ENCODE measurements around the gene GRHL1.
A peak's percentile ranks its signal among the peaks of the same experiment; 100 is the strongest.
"Not testable (repeated sequence)": the region's sequence is repeated elsewhere in the genome, so short reads cannot be mapped to it uniquely, and the experiment has no call there.

GRHL1 gene

DNA sequence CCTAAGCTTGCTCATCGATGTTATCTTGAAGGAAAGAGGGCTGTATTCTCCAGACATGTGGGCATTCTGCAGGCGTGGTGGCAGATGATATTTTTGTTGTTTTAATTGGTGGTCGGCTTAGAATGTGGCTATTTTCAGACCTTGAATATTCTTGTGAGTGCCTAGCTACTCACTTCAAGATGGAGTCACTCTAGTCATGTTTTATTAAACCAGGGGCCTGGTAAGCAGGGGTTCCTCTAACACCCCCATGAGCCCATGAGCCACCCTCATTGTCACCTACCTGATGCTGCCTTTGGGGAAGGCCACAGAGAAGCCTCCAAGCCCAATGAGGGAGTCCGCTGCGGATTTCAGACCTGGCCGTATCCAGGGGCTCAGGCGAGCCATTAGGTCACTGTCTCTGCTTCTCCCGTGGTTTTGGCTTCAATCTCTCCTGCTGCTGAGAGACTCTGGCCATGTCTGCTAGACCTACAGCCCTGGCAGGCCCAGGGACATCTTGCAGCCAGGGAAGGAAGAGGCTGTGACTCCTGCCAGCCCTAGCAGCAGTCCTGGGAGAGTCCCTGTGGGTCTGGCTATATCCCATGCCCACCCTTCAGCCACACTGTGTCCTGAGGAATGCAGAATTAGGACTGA is 75.6 kb downstream of the GRHL1 start:
- no peak for DNase-seq (ENCODE audit: low spot score)

DNA sequence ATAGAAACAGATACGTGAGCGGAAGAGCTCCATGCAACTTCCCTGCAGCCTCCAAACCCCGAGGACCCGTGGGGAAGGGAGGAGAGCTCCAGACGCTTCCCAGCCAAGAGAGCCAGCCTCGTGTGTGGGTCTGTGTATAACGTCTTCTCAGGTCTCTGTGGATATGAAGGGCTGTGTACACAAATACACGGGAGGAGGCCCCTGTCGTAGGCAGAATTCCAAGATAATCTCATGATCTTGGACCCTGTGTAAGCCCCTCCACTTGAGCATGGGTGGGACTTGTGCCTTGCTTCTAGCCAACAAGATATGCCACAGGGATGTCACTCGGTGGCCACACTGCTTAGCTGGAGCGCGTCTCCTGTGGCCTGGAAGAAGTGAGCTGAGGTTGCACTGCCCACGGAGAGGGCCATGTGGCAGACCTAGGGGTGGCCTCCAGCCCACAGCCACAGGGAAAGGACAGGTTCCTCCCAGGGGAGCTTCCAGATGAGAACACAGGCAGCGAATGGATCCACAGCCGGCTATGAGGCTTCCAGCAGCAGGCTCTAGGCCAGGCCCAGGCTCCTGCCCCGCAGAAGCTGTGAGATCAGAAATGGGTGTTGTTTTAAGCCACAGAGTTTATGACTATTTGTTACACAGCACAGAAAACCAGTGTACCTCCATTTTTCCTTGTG is 76.3 kb downstream of the GRHL1 start:
- no peak for DNase-seq (ENCODE audit: low spot score)

DNA sequence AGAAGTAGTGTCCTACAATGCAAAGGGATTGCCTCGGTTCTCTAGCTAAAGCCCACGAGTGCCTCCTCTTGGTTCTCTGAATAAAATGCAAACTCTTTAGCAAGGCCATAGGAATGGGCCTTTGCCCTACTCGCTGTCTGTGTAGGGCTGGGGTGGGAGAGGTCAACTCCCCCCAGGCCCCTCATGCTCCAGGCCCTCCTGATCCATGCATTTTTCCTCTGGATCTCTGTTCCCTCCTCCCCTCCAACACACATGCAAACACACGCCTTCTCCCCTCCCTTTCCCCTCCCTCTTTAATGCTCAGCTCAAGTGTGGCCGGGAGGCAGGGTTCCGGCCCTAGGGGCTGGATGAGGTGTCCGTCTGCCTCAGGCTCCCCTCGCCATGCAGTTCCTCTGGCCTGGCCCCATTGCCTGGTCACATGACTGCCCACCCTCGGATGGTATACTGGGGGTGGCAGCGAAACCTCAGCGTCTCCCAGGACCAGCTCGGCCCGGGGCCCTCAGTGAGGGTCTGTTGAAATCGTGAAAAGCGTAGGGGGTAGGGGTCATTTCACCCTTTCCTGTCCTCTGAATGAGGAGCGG is 77.0 kb downstream of the GRHL1 start:
- no peak for DNase-seq (ENCODE audit: low spot score)

DNA sequence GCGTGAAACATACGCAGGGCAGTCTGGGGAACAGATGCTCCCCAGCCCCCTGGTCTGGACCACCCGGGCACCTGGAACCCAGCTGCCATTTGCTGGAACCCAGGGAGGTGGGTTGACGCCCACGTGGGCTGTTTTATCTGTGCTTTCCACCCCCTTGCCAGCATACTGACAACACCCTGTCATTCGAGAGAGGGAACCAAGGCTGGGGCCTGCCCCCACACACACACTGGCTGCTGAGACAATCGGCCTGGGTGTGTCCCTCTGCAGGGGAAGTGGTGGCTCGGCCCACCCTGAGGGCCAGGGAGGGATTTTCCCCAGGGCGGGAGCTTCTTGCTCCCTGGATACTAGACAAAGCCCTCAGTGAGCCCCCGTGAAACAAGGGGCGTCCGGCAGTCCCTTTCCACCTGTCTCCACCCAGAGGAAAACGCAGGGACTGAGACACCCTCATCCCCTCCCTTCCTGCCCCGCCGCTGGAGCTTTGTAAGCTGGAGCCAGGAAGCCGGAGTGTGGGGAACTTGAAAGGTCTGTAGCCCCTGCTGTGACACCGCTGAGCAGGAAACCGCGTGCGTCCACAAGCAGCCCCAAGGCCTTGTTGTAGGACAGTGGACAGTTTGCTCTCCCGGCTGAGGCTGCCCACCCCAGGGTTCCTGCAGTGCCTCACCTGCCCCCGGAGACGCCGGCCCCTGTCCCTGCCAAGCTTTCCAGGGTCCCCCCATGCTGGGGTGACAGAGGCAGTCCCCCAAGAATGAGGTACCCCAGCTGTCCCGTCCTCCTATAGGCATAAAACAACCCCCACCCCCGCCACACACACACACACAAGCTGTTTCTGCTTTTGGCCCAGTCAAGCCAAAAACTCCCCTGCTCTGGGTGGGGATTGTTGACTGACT is 77.7 kb downstream of the GRHL1 start:
- no peak for DNase-seq (ENCODE audit: low spot score)

DNA sequence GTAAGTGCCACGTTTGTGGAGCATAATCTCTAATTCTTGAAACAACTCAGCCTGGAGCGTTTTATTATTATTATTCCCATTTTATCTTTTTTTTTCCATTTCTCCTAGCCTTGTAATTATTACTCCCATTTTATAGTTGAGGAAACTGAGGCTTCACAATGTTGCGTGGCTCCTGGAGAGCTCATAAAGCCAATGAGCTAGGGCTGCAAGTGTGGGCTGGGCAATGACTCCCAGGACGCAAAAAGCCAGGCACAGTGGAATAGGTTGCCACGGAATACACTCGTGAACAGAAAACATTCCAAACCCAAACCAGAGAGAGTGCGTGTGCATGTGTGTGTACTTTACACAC is 78.4 kb downstream of the GRHL1 start:
- DNase-seq (ENCODE audit: low spot score): no peak

DNA sequence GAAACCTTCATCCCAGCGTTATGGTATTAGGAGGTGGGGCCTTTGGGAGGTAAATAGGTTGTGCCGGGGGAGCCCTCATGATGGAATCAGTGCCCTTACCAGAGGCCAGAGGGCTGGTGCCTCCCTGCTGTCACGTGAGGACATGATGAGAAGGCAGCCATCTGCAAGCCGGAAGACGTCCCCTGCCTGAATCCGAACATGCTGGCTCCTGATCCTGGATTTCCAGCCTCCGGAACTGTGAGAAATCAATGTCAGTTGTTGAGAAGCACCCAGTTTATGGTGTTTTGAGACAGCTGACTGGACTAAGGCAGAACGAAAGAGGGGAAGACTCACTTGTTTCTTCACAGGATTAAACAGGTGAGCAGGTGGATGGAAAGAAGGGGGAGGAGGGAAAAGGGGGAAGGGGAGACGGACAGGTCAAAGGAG is 78.8 kb downstream of the GRHL1 start:
- no peak for DNase-seq (ENCODE audit: low spot score)

DNA sequence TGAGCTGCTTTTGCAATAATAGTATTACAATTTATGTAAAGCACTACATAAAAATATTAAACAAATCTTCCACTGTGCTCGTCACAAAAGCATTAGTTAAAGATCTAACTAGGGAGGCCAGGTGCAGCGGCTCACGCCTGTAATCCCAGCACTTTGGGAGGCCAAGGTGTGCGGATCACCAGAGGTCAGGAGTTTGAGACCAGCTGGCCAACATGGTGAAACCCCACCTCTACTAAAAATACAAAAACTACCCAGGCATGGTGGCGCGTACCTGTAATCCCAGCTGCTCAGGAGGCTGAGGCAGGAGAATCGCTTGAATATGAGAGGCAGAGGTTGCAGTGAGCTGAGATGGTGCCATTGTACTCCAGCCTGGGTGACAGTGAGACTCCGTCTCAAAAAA is 79.3 kb downstream of the GRHL1 start:
- not testable (repeated sequence) for DNase-seq (ENCODE audit: low spot score)

DNA sequence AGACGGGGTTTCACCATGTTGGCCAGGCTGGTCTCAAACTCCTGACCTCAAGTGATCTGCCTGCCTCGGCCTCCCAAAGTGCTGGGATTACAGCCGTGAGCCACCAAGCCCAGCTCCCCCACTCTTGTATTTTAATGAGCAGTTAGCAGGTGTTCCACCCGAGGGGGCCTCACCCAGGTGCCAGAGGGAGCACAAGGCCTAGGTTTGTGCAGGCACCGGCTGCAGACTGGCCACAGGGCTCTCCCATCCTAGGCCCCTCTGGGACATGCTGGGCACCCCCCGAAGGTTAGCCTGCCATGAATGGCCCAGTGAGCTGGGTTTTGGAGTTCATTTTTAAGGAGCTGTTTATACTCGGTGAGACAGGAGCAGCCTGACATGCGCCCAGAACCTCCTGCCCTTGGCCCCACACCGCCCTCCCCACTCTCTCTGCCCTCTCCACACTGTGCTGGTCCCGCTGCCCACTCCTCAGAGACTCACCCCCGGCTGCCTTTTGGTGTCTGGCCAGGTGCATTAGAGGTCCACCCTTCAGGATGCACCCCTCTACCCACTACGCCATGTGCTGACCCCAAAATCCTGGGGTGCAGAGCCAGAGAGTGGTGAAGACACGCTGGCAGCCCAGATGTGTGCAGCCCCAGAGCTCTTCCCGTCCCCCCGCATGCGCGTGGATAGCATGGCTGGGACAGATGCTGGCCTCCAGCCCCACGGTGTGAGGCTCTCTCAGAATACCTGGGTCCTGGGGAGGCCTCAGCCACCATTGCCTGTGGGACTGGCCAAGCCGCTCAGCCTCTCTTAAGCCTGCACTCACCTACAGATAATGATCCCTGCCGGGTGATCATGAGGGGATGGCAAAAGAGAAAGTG is 80.6 kb downstream of the GRHL1 start:
- no peak for DNase-seq (ENCODE audit: low spot score)

DNA sequence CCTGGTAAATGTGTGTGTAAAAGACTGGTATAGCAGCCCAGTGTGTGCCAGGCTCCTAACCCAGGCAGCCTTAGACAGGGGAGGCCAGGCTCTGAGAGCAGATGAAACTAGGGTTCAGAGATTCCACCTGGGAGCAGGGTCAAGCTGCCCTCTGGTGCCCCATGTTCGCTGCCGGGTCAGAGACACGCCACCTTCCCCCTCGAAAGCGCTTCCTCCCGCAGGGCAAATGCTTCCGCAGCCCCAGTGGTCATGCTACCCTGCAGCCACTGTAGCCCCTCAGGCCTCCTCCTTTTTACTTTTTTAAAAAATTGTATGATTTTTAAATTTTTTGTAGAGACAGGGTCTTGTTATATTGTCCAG is 81.2 kb downstream of the GRHL1 start:
- no peak for DNase-seq (ENCODE audit: low spot score)

DNA sequence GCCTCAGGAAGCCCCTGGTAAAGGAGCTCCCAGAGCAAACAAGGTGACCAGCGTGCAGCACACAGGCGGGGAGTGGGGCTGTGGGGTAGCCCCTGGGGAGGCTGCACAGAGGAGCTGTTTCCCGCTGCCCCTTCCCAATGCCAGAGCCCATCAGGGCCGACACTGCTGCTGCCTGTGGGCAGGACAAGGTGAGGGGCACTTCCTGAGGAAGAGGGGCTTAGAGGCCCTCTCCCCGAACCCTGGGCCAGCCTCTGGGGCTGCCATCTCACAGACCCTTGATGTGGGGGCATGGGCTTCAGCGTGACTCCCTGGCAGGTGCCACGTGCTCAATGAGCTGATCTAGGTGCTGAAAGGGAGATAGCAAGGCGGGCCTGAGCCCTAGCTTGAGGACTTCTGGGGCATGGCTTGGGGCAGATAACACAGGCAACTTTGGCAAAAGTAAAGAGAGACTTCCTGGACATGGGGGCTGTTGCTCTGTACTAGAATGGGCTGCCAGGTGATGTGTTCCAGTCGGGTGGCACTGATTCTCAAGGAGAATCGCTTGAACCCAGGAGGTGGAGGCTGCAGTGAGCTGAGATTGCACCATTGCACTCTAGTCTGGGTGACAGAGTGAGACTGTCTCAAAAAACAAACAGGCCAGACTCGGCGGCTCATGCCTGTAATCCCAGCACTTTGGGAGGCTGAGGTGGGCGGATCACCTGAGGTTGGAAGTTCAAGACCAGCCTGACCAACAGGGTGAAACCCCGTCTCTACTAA is 81.9 kb downstream of the GRHL1 start:
- DNase-seq (ENCODE audit: low spot score): no peak

DNA sequence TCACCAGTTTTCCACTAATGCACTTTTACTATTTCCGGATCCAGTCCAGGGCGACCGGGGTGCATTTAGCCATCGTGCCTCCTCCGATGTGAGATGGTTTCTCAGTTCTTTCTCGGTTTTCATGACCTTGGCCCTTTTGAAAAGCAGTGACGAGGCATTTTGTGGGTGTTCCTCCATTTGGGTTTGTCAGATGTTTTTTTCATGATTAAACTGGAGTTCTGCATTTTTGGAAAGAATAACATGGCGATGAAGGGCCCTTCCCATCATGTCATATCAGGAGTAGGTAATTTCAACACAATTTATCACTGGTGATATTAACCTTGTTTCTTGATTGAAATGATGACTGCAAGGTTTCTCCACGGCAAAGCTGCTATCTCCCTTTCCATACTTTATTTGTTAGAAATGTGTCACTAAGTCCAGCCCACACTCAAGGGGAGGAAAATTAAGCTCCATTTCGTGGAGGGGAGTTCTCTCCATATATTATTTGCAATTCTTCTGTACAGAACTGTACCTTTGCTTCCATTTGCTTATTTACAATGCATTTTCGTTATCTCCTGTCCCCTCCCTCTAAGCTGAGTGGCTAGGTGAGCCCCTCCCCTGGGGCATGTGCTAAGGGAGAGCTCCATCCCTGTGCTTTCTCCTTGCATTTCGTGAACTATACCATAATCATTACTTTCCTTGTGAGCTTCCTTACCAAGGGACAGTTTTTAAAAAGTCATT is 83.0 kb downstream of the GRHL1 start:
- no peak for DNase-seq (ENCODE audit: low spot score)

DNA sequence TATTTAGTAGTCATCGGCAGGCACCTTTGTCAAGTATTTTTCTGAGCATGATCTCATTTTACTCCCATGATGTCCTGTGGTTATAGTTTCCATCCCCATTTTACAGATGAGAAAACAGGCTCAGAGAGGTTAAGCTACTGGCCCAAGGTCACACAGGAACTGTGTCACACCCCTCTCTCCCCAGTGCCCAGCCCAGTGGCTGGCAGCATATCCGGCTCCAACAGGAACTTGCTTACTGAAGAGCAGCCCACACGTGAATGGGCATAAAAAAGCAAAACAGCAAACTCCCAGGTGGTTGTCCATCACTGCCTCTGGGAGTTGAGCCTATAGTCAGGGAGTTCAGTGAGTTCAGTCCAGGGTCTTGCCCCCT is 83.5 kb downstream of the GRHL1 start:
- DNase-seq (ENCODE audit: low spot score): no peak

DNA sequence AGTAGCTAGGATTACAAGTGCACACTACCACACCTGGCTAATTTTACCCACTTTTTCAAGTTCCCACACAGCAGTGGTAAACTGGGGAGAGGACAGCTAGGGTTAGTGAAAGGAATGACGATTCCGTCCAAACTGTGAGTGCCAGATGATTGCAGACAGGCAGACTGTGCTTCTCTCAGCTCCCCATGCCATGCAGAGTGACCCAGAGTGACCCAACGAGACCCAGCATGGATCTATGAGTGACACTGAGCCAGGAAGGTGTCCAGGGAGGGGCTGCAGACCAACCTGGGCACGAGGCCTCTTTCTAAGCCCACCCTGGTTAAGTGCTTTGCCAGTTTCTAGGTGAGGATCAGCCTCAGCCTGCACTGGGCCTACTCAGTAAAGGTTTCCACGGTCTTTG is 84.1 kb downstream of the GRHL1 start:
- no peak for DNase-seq (ENCODE audit: low spot score)

DNA sequence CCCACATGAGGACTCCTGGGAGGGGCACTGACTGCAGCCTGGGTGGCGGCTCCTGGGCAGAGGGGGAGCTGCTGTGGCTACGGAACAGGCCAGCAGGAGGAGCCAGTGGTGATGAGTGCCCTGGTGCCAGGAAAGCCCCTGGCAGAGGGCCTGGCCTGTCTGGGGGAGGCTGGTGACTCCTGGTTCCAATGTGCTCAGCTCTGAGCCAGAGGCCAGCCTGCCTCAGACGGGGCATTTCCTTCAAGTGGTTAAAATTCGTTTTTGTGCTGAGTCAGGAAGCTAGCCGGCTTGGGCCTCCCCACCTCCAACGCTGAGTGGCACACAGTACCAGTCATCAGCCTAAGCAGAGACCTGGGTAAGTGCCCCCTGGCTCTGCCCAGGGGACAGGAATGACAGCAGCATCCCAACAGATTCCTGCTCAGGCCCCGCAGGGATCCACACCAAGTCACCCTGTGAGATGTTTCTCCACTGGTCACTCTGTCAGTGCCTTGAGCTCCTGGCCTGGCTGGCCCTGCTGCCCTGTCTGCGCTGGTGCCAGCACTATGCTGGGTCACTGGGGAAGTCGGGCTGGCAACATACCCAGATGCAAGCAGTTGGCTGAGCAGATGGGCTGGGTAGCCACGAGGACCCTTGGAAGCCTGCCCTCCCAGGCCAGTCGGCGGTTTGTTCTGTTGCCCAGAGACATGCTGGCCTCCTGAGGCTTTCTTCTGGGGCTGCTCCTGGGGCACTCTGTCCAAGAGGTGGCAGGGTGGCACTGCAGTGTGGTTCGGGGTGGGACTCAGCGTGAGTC is 84.8 kb downstream of the GRHL1 start:
- DNase-seq (ENCODE audit: low spot score): peak; percentile 44

DNA sequence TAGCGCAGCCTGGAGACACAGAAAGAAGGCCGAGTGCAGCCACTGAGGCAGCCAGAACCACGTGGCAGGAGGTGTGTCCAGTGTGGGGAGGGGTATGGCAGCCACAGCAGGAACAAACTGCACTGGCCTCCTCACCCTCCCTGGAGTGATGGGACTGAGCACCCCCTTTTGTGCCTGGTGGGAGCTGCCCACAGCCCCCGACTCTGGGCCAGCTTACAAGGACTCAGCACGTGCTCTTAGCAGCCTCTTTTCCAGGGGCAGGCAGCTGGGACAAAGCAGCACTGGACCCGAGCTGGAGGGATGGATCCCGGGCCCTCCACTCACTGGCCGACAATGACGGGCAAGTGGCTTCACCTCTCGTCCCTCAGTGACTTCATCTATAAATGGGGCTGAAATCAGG is 86.6 kb downstream of the GRHL1 start:
- DNase-seq (ENCODE audit: low spot score): no peak

DNA sequence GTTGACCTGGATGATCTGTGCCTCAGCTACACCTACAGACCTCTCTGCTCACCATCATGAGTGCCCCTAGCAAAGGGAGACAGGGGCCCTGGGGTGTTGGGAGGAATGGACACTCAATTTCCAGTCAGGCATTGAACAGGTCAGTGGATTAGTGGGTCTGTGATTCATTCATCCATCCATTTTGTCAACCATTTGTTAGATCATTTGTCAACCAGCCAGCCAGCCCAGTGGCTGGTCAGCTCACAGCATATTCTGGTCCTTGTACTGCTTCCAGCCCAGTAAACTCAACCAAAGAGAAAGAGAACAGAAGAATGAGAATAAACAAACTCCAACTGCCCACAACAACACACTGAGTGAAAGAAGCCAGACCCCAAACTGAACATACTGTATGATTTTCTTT is 87.2 kb downstream of the GRHL1 start:
- DNase-seq (ENCODE audit: low spot score): no peak

DNA sequence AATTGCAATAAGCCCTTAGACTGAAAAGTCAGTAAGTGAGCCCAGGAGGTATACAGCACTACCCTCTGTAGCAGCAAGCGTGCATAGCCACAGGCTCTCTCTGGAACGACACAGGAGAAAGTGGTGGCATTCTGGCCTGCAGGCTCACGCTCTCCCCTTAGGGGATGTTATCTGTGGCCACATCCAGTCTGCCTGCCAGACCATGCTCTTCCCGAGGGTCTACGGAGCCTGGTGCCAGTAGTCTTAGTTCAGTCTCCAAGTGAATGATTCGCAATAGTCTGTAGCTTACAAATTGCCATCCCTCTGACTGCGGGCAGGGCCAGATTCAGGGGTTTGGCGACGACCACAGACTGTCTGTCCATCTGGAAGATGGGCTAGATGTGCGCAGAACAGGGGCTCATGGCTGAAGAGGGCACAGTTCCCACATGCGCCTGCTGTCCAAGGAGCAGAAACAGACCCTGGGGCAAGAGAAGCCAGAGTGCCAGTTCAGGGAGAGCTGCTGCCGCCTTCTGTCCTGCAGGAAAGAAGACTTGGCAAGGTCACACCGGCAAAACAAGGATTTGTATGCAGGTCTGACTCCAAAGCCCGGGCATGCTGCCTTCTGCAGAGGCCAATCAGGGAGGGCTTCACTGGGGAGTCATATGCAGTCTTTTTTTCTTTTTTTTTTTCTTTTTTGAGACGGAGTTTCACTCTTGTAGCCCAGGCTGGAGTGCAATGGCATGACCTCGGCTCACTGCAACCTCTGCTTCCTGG is 88.3 kb downstream of the GRHL1 start:
- no peak for DNase-seq (ENCODE audit: low spot score)

DNA sequence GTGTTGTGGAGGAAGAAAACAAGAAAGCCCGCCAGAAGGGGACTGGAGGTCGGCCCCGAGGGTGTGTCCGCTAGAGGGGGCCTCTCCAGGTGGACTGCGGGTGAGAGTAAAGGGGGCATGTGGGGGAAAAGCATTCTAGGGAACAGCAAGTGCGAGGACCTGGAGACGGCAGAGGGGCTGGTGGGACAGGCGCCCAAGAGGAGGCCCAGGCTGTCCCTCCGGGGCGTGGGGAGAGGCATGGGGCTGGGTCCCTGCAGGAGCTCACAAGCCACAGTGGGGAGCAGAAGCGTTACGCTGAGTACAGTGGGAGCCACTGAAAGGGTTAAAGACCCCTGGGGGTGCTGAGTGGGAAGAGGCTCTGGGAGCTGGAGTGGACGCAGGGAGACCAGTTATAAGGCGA is 90.2 kb downstream of the GRHL1 start:
- no peak for DNase-seq (ENCODE audit: low spot score)

Data from germinal center (tissue), 1 donor.